ENCODE data around the gene OPCML. TPM values are rescaled to one million over a fixed set of nuclear protein-coding genes. Genes with fewer than 3 reads are reported as not detected.

The OPCML gene
- total RNA-seq, 1 donor from 2014 or later = 1.7 TPM

DNA sequence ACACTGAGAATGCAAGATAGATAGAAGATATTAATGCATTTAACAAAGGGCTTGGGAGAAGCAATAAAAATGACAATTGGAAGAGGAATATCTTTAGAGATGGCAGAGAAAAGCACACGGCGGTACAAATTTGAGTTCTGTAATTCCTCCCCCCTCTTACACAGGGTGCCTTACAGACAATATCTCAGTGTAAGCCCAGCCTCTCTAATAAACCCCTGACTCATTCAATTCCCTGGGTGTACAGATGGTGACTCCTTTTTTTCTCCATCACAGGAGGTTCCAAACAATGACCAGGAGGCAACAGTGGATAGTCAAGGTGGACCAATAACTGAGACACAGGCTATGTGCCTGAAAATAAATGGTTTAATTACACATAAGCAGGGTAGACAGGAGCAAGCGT, 598.6 kb downstream of the OPCML start:
- TF ChIP-seq, protein P1, sequence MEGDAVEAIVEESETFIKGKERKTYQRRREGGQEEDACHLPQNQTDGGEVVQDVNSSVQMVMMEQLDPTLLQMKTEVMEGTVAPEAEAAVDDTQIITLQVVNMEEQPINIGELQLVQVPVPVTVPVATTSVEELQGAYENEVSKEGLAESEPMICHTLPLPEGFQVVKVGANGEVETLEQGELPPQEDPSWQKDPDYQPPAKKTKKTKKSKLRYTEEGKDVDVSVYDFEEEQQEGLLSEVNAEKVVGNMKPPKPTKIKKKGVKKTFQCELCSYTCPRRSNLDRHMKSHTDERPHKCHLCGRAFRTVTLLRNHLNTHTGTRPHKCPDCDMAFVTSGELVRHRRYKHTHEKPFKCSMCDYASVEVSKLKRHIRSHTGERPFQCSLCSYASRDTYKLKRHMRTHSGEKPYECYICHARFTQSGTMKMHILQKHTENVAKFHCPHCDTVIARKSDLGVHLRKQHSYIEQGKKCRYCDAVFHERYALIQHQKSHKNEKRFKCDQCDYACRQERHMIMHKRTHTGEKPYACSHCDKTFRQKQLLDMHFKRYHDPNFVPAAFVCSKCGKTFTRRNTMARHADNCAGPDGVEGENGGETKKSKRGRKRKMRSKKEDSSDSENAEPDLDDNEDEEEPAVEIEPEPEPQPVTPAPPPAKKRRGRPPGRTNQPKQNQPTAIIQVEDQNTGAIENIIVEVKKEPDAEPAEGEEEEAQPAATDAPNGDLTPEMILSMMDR (IDR thresholded peaks at IDR 0.05; ENCODE audit: unreplicated experiment) = no peak
- no peaks in the 10 kb centered on the region for H3K36me3 Mint-ChIP-seq (ENCODE audit: insufficient read depth)
- peaks cover 37% of the 10 kb centered on the region for H3K27me3 Mint-ChIP-seq
- peaks cover 11% of the 10 kb centered on the region for H3K4me1 Mint-ChIP-seq (ENCODE audit: low read depth)
- peaks cover 11% of the 10 kb centered on the region for H3K9me3 Mint-ChIP-seq (ENCODE audit: low read depth)
- H3K4me3 Mint-ChIP-seq (ENCODE audit: low read depth) = no peak overlapping the region
- no peak for DNase-seq (ENCODE audit: low spot score, unreplicated experiment)
- H3K27ac Mint-ChIP-seq = no peak overlapping the region

DNA sequence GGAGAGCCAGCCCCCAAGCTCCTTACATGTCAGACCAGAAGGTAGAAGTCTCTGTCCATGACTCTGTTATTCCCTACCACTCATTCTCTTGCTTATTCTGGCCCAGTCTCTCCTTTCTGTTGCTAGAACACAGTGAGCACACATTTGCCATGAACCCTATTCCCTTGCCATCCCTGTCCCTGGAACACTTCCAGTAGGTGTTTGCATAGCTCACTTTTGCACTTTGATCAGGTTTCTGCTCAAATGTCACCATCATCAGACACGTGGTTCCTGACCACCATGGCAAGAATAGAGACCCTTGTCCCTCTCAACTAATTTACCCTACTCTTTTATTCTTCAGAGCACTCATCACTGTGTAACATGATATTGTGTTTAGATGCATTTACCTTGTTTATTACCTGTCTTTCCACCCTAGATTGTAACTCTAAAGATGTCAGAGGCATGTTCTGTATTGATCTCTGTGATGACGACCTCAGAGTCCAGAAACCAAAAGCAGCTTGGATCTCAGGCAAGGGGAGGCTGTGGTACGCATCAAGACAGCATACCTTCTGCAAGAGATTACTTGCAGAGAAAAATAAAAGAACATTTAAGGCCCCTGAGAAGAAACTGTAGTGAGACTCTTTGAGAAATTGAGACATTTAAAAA, 606.4 kb downstream of the OPCML start:
- peaks cover 15% of the 10 kb centered on the region for H3K9me3 Mint-ChIP-seq (ENCODE audit: low read depth)
- no peak overlapping the region for H3K4me3 Mint-ChIP-seq (ENCODE audit: low read depth)
- TF ChIP-seq, protein P1 (IDR thresholded peaks at IDR 0.05; ENCODE audit: unreplicated experiment) = no peak
- H3K36me3 Mint-ChIP-seq (ENCODE audit: insufficient read depth) = no peaks in the 10 kb centered on the region
- peaks cover 2% of the 10 kb centered on the region for H3K4me1 Mint-ChIP-seq (ENCODE audit: low read depth)
- peaks cover 20% of the 10 kb centered on the region for H3K27me3 Mint-ChIP-seq
- DNase-seq (ENCODE audit: low spot score, unreplicated experiment) = no peak
- H3K27ac Mint-ChIP-seq = no peak overlapping the region

DNA sequence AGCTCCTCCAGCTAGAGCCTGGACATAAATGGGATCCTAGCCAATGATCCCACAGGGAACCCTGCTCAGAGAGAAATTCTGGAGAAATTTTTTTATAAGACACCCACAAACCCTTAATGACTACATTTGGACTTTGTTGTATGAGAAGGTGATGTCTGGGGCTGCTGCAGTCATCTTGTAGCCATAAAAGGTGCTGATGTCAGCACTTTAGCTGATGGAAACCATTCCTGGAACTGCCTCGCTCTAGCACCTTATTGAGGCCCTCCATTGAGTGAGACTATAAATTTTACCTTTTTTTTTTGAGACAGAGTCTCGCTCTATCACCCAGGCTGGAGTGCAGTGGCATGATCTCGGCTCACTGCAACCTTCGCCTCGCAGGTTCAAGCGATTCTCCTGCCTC, 610.7 kb downstream of the OPCML start:
- Mint-ChIP-seq H3K36me3 (ENCODE audit: insufficient read depth) (no peaks in the 10 kb centered on the region), H3K27ac (no peak overlapping the region)

DNA sequence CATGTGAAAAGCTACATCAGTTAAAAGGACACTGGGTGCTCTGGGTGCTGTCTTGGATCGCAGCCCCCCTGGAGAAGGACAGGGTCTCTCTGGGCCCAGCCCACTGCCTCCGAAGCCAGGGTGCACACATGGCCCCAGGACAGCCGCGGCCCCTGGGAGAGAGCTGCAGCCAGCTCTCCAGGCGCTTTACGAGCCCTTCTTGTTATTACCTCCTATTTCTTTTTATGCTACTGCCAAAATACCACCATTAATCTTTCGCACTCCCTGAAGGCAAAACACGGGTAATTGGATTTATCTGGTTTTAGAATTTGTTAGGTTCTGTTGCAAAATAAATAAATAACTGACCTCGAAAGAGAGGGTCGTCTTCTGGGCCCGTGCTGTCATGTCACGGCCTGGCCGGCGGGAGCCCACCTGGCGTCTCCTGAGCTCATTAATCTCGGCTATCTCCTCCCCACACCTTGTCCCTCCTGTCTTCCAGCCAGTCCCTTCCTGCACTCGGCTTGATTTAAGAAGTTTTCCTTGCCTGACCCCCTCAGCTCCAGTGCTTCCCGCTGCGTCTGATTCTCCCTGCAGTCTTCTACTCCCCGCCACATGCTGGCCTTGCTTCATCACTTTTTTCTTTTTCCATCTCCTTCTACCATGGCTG, 611.7 kb downstream of the OPCML start:
- peaks cover 33% of the 10 kb centered on the region for H3K27me3 Mint-ChIP-seq
- H3K27ac Mint-ChIP-seq = no peak overlapping the region

More for the DNA sequence above, 610.7 kb downstream of the OPCML start:
- TF ChIP-seq, protein P1 (IDR thresholded peaks at IDR 0.05; ENCODE audit: unreplicated experiment) = no peak
- no peak overlapping the region for H3K4me3 Mint-ChIP-seq (ENCODE audit: low read depth)
- H3K27me3 Mint-ChIP-seq = peaks cover 35% of the 10 kb centered on the region
- H3K9me3 Mint-ChIP-seq (ENCODE audit: low read depth) = peaks cover 7% of the 10 kb centered on the region
- no peaks in the 10 kb centered on the region for H3K4me1 Mint-ChIP-seq (ENCODE audit: low read depth)
- no peak for DNase-seq (ENCODE audit: low spot score, unreplicated experiment)

DNA sequence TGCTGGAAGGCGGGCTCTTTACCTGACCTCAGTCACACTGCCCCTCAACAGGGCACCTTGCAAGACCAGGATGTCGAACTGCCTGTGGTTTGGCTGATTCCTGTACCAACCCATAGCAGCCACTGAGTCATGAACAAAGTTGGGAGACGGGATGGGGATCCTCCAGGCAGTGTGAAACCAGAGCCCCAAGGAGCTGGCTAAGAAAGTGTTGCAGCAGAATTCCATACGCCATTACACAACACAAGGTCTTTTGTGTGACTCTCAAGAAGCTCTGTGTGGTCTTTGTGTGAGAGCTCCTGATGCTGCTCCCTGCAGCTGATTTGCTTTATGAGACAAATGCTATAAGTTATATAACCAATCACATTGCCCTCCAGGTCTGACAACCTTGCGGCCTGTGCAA, 617.7 kb downstream of the OPCML start:
- Mint-ChIP-seq H3K27ac (no peak overlapping the region), H3K4me1 (ENCODE audit: low read depth) (peaks cover 4% of the 10 kb centered on the region)

More for the DNA sequence above, 611.7 kb downstream of the OPCML start:
- TF ChIP-seq, protein P1 (IDR thresholded peaks at IDR 0.05; ENCODE audit: unreplicated experiment) = no peak
- no peak for DNase-seq (ENCODE audit: low spot score, unreplicated experiment)
- Mint-ChIP-seq H3K4me3 (ENCODE audit: low read depth) (no peak overlapping the region), H3K36me3 (ENCODE audit: insufficient read depth) (no peaks in the 10 kb centered on the region), H3K9me3 (ENCODE audit: low read depth) (peaks cover 7% of the 10 kb centered on the region), H3K4me1 (ENCODE audit: low read depth) (no peaks in the 10 kb centered on the region)

More for the DNA sequence above, 617.7 kb downstream of the OPCML start:
- Mint-ChIP-seq H3K4me3 (ENCODE audit: low read depth) (no peak overlapping the region), H3K9me3 (ENCODE audit: low read depth) (no peaks in the 10 kb centered on the region), H3K36me3 (ENCODE audit: insufficient read depth) (no peaks in the 10 kb centered on the region), H3K27me3 (peaks cover 35% of the 10 kb centered on the region)
- TF ChIP-seq, protein P1 (IDR thresholded peaks at IDR 0.05; ENCODE audit: unreplicated experiment) = no peak
- DNase-seq (ENCODE audit: low spot score, unreplicated experiment) = no peak
